ENCODE measurements around the gene SMARCA4.
"Not testable (repeated sequence)": the region's sequence is repeated elsewhere in the genome, so short reads cannot be mapped to it uniquely, and the experiment has no call there.

The SMARCA4 gene

GRCh38 chr19:10988380-10988779 lies 27.6 kb downstream of the SMARCA4 start:
- no peaks in the 10 kb centered on the region for H3K9me3 ChIP-seq (ENCODE audit: control insufficient read depth in 1 of 2, low read length in 2 of 2)
- no peak overlapping the region for H3K4me3 ChIP-seq (ENCODE audit: low read depth in 1 of 2, low read length in 2 of 2)
- H3K36me3 ChIP-seq (ENCODE audit: control insufficient read depth in 1 of 2, insufficient read depth in 2 of 2, low read length in 2 of 2), result peaks cover 39 to 79% of the 10 kb centered on the region in 2 donors
- no peak overlapping the region for H3K27ac ChIP-seq (ENCODE audit: low read depth, low read length)
- no peaks in the 10 kb centered on the region for H3K27me3 ChIP-seq (ENCODE audit: control insufficient read depth in 1 of 2, insufficient read depth in 2 of 2, low read length in 2 of 2)
- no peaks in the 10 kb centered on the region for H3K4me1 ChIP-seq (ENCODE audit: control insufficient read depth in 1 of 2, insufficient read depth in 2 of 2, low read length in 2 of 2)
- H3K9ac ChIP-seq (ENCODE audit: low read depth in 1 of 2, low read length in 2 of 2), result no peak overlapping the region

GRCh38 chr19:10988921-10989320 lies 28.1 kb downstream of the SMARCA4 start:
- Histone ChIP-seq H3K36me3 (ENCODE audit: control insufficient read depth in 1 of 2, insufficient read depth in 2 of 2, low read length in 2 of 2) (peaks cover 39 to 80% of the 10 kb centered on the region in 2 donors), H3K9me3 (ENCODE audit: control insufficient read depth in 1 of 2, low read length in 2 of 2) (no peaks in the 10 kb centered on the region), H3K27ac (ENCODE audit: low read depth, low read length) (no peak overlapping the region), H3K4me3 (ENCODE audit: low read depth in 1 of 2, low read length in 2 of 2) (no peak overlapping the region), H3K9ac (ENCODE audit: low read depth in 1 of 2, low read length in 2 of 2) (no peak overlapping the region), H3K4me1 (ENCODE audit: control insufficient read depth in 1 of 2, insufficient read depth in 2 of 2, low read length in 2 of 2) (no peaks in the 10 kb centered on the region), H3K27me3 (ENCODE audit: control insufficient read depth in 1 of 2, insufficient read depth in 2 of 2, low read length in 2 of 2) (no peaks in the 10 kb centered on the region)

- Histone ChIP-seq H3K9me3 (ENCODE audit: control insufficient read depth in 1 of 2, low read length in 2 of 2) (no peaks in the 10 kb centered on the region), H3K4me1 (ENCODE audit: control insufficient read depth in 1 of 2, insufficient read depth in 2 of 2, low read length in 2 of 2) (no peaks in the 10 kb centered on the region), H3K27me3 (ENCODE audit: control insufficient read depth in 1 of 2, insufficient read depth in 2 of 2, low read length in 2 of 2) (no peaks in the 10 kb centered on the region), H3K9ac (ENCODE audit: low read depth in 1 of 2, low read length in 2 of 2) (no peak overlapping the region), H3K36me3 (ENCODE audit: control insufficient read depth in 1 of 2, insufficient read depth in 2 of 2, low read length in 2 of 2) (peaks cover 49 to 76% of the 10 kb centered on the region in 2 donors), H3K4me3 (ENCODE audit: low read depth in 1 of 2, low read length in 2 of 2) (no peak overlapping the region), H3K27ac (ENCODE audit: low read depth, low read length) (no peak overlapping the region)
Observed at GRCh38 chr19:10991076-10991475, 30.2 kb downstream of the SMARCA4 start.

GRCh38 chr19:10991521-10992081 lies 30.8 kb downstream of the SMARCA4 start:
- peaks cover 47 to 78% of the 10 kb centered on the region in 2 donors for H3K36me3 ChIP-seq (ENCODE audit: control insufficient read depth in 1 of 2, insufficient read depth in 2 of 2, low read length in 2 of 2)
- H3K27me3 ChIP-seq (ENCODE audit: control insufficient read depth in 1 of 2, insufficient read depth in 2 of 2, low read length in 2 of 2), result no peaks in the 10 kb centered on the region
- H3K4me3 ChIP-seq (ENCODE audit: low read depth in 1 of 2, low read length in 2 of 2), result no peak overlapping the region
- H3K9ac ChIP-seq (ENCODE audit: low read depth in 1 of 2, low read length in 2 of 2), result no peak overlapping the region
- H3K27ac ChIP-seq (ENCODE audit: low read depth, low read length), result no peak overlapping the region
- no peaks in the 10 kb centered on the region for H3K9me3 ChIP-seq (ENCODE audit: control insufficient read depth in 1 of 2, low read length in 2 of 2)
- no peaks in the 10 kb centered on the region for H3K4me1 ChIP-seq (ENCODE audit: control insufficient read depth in 1 of 2, insufficient read depth in 2 of 2, low read length in 2 of 2)

- H3K27ac ChIP-seq (ENCODE audit: low read depth, low read length); H3K4me3 ChIP-seq (ENCODE audit: low read depth in 1 of 2, low read length in 2 of 2); H3K27me3 ChIP-seq (ENCODE audit: control insufficient read depth in 1 of 2, insufficient read depth in 2 of 2, low read length in 2 of 2); H3K9ac ChIP-seq (ENCODE audit: low read depth in 1 of 2, low read length in 2 of 2); H3K4me1 ChIP-seq (ENCODE audit: control insufficient read depth in 1 of 2, insufficient read depth in 2 of 2, low read length in 2 of 2); H3K9me3 ChIP-seq (ENCODE audit: control insufficient read depth in 1 of 2, low read length in 2 of 2): not testable (repeated sequence)
- peaks cover 41 to 76% of the 10 kb centered on the region in 2 donors for H3K36me3 ChIP-seq (ENCODE audit: control insufficient read depth in 1 of 2, insufficient read depth in 2 of 2, low read length in 2 of 2)
Observed at GRCh38 chr19:10992174-10992573, 31.3 kb downstream of the SMARCA4 start.

- peaks cover 26 to 74% of the 10 kb centered on the region in 2 donors for H3K36me3 ChIP-seq (ENCODE audit: control insufficient read depth in 1 of 2, insufficient read depth in 2 of 2, low read length in 2 of 2)
- no peak overlapping the region for H3K27ac ChIP-seq (ENCODE audit: low read depth, low read length)
- no peak overlapping the region for H3K9ac ChIP-seq (ENCODE audit: low read depth in 1 of 2, low read length in 2 of 2)
- no peak overlapping the region for H3K4me3 ChIP-seq (ENCODE audit: low read depth in 1 of 2, low read length in 2 of 2)
- H3K4me1 ChIP-seq (ENCODE audit: control insufficient read depth in 1 of 2, insufficient read depth in 2 of 2, low read length in 2 of 2), result peaks cover 3 to 7% of the 10 kb centered on the region in 2 donors
- H3K9me3 ChIP-seq (ENCODE audit: control insufficient read depth in 1 of 2, low read length in 2 of 2), result no peaks in the 10 kb centered on the region
- H3K27me3 ChIP-seq (ENCODE audit: control insufficient read depth in 1 of 2, insufficient read depth in 2 of 2, low read length in 2 of 2), result no peaks in the 10 kb centered on the region
Observed at GRCh38 chr19:10995926-10996600, 35.2 kb downstream of the SMARCA4 start.

- H3K4me1 ChIP-seq (ENCODE audit: control insufficient read depth in 1 of 2, insufficient read depth in 2 of 2, low read length in 2 of 2), result peaks cover 3 to 7% of the 10 kb centered on the region in 2 donors
- no peaks in the 10 kb centered on the region for H3K27me3 ChIP-seq (ENCODE audit: control insufficient read depth in 1 of 2, insufficient read depth in 2 of 2, low read length in 2 of 2)
- H3K4me3 ChIP-seq (ENCODE audit: low read depth in 1 of 2, low read length in 2 of 2), result no peak overlapping the region
- H3K27ac ChIP-seq (ENCODE audit: low read depth, low read length), result no peak overlapping the region
- H3K36me3 ChIP-seq (ENCODE audit: control insufficient read depth in 1 of 2, insufficient read depth in 2 of 2, low read length in 2 of 2), result peaks cover 24 to 74% of the 10 kb centered on the region in 2 donors
- H3K9ac ChIP-seq (ENCODE audit: low read depth in 1 of 2, low read length in 2 of 2), result no peak overlapping the region
- H3K9me3 ChIP-seq (ENCODE audit: control insufficient read depth in 1 of 2, low read length in 2 of 2), result no peaks in the 10 kb centered on the region
Observed at GRCh38 chr19:10998045-10998533, 37.3 kb downstream of the SMARCA4 start.

GRCh38 chr19:10998666-10999065 lies 37.8 kb downstream of the SMARCA4 start:
- Histone ChIP-seq H3K27me3 (ENCODE audit: control insufficient read depth in 1 of 2, insufficient read depth in 2 of 2, low read length in 2 of 2) (no peaks in the 10 kb centered on the region), H3K9ac (ENCODE audit: low read depth in 1 of 2, low read length in 2 of 2) (no peak overlapping the region), H3K27ac (ENCODE audit: low read depth, low read length) (no peak overlapping the region), H3K4me1 (ENCODE audit: control insufficient read depth in 1 of 2, insufficient read depth in 2 of 2, low read length in 2 of 2) (peaks cover 3 to 7% of the 10 kb centered on the region in 2 donors), H3K4me3 (ENCODE audit: low read depth in 1 of 2, low read length in 2 of 2) (no peak overlapping the region), H3K9me3 (ENCODE audit: control insufficient read depth in 1 of 2, low read length in 2 of 2) (no peaks in the 10 kb centered on the region), H3K36me3 (ENCODE audit: control insufficient read depth in 1 of 2, insufficient read depth in 2 of 2, low read length in 2 of 2) (peaks cover 30 to 76% of the 10 kb centered on the region in 2 donors)

- no peaks in the 10 kb centered on the region for H3K4me1 ChIP-seq (ENCODE audit: control insufficient read depth in 1 of 2, insufficient read depth in 2 of 2, low read length in 2 of 2)
- H3K36me3 ChIP-seq (ENCODE audit: control insufficient read depth in 1 of 2, insufficient read depth in 2 of 2, low read length in 2 of 2), result peaks cover 22 to 63% of the 10 kb centered on the region in 2 donors
- no peaks in the 10 kb centered on the region for H3K9me3 ChIP-seq (ENCODE audit: control insufficient read depth in 1 of 2, low read length in 2 of 2)
- no peak overlapping the region for H3K9ac ChIP-seq (ENCODE audit: low read depth in 1 of 2, low read length in 2 of 2)
- no peaks in the 10 kb centered on the region for H3K27me3 ChIP-seq (ENCODE audit: control insufficient read depth in 1 of 2, insufficient read depth in 2 of 2, low read length in 2 of 2)
- H3K4me3 ChIP-seq (ENCODE audit: low read depth in 1 of 2, low read length in 2 of 2), result no peak overlapping the region
- H3K27ac ChIP-seq (ENCODE audit: low read depth, low read length), result no peak overlapping the region
Observed at GRCh38 chr19:11005521-11005920, 44.7 kb downstream of the SMARCA4 start.

GRCh38 chr19:11007385-11007784 lies 46.6 kb downstream of the SMARCA4 start:
- Histone ChIP-seq H3K9ac (ENCODE audit: low read depth in 1 of 2, low read length in 2 of 2) (no peak overlapping the region), H3K4me1 (ENCODE audit: control insufficient read depth in 1 of 2, insufficient read depth in 2 of 2, low read length in 2 of 2) (no peaks in the 10 kb centered on the region), H3K36me3 (ENCODE audit: control insufficient read depth in 1 of 2, insufficient read depth in 2 of 2, low read length in 2 of 2) (peaks cover 24 to 69% of the 10 kb centered on the region in 2 donors), H3K27me3 (ENCODE audit: control insufficient read depth in 1 of 2, insufficient read depth in 2 of 2, low read length in 2 of 2) (no peaks in the 10 kb centered on the region), H3K27ac (ENCODE audit: low read depth, low read length) (no peak overlapping the region), H3K4me3 (ENCODE audit: low read depth in 1 of 2, low read length in 2 of 2) (no peak overlapping the region), H3K9me3 (ENCODE audit: control insufficient read depth in 1 of 2, low read length in 2 of 2) (no peaks in the 10 kb centered on the region)

Data from duodenal mucosa (tissue), 2 donors.